Adrenal gland (tissue), 12 donors: ENCODE measurements around the gene AP1AR. TPM values are rescaled to one million over a fixed set of nuclear protein-coding genes. Genes with fewer than 3 reads are reported as not detected.
A peak's percentile ranks its signal among the peaks of the same experiment; 100 is the strongest.

Experiments used
- DNase-seq, 7 donors: peaks; one replicate each; pipeline ENCODE4 v3.0.0-alpha.2; 2019 to 2020
- H3K27ac ChIP-seq, 5 donors: fragments of 200-600 bp; sonication (generic) in 4 of 5; 1 replicate in 3 of 5; 2 replicates in 2 of 5; pipeline versions ENCODE4 v1.5.1 to v1.8.0; 2016 to 2020; ENCODE audit warnings: mild to moderate bottlenecking in 1 of 5
- H3K27me3 ChIP-seq: fragments of 200-600 bp; 2 replicates; pipeline ENCODE4 v1.8.0; 2021
- H3K36me3 ChIP-seq, 2 donors: fragments of 200-600 bp; replicated peaks in 1 of 2; 1 replicate in 1 of 2; 2 replicates in 1 of 2; pipeline versions ENCODE4 v1.5.1 to v1.8.0; 2018 to 2022
- H3K4me1 ChIP-seq, 2 donors: fragments of 200-600 bp; replicated peaks in 1 of 2; 1 replicate in 1 of 2; 2 replicates in 1 of 2; pipeline versions ENCODE4 v1.5.1 to v1.8.0; 2018 to 2021
- H3K4me3 ChIP-seq, 4 donors: fragments of 200-600 bp; sonication (generic) in 3 of 4; one replicate each; pipeline ENCODE4 v1.5.1; 2016 to 2018
- H3K9me3 ChIP-seq, 3 donors: fragments of 200-600 bp; sonication (generic) in 1 of 3; replicated peaks in 1 of 3; 1 replicate in 2 of 3; 2 replicates in 1 of 3; pipeline versions ENCODE4 v1.5.1 to v1.8.0; 2016 to 2021
- CTCF ChIP-seq, 6 experiments: fragments of 450-650 bp in 4 of 6; fragments of 200-600 bp in 2 of 6; sonication (generic) in 1 of 6; IDR thresholded peaks; 1 replicate in 5 of 6; 2 replicates in 1 of 6; pipeline versions ENCODE4 v1.5.1 to v1.8.0; 2016 to 2021; ENCODE audit warnings: antibody characterized with exemption in 6 of 6, mild to moderate bottlenecking in 2 of 6, moderate library complexity in 1 of 6
- POLR2A ChIP-seq, 2 donors: fragments of 450-650 bp; IDR thresholded peaks; one replicate each; pipeline ENCODE4 v1.6.1; 2017; ENCODE audit warnings: antibody characterized with exemption in 2 of 2, mild to moderate bottlenecking in 2 of 2, moderate library complexity in 1 of 2
- WGBS, 4 donors: extraction: QIAGEN DNeasy Blood & Tissue Kit in 2 of 4; methylation state at CpG; one replicate each; pipeline versions ENCODE4 v1.1.5 to v1.1.7; 2013 to 2017; 5-methylcytosine and 5-hydroxymethylcytosine counted together
- intact Hi-C, 2 donors: fragments of 100-400 bp; cut with DNase I; formaldehyde crosslinking; loops; one replicate each; pipeline versions ENCODE4 v1.14.1 to v1.15.0; 2022 to 2023
- polyA plus RNA-seq, 3 donors: library from polyadenylated mRNA; stranded (reverse); fragments of 200-250 nt in 2 of 3; fragments of 350-450 nt in 1 of 3; fragmentation: Illumina TruSeq in 1 of 3; extraction: RNeasy Lipid Tissue Mini Kit (QIAGEN cat#74804) in 1 of 3; gene quantifications; one replicate each; pipeline ENCODE4 v1.2.3, GENCODE V29; 2013 to 2014
- total RNA-seq, 9 donors: library from RNA; depleted of rRNA in 4 of 9; stranded (reverse); fragments of >200 nt in 4 of 9; fragments of 120-200 nt in 1 of 9; fragmentation: NEBNext Ultra II Directional in 1 of 9; extraction: Animal tissue kit (Norgen Biotek cat#: 25700) in 1 of 9; gene quantifications; one replicate each; pipeline versions ENCODE4 v1.1.0 to v1.2.4, GENCODE V29; 2013 to 2023
- donor health status: healthy with polysubstance abuse.
- donor health status: Bipolar disorder and iron deficiency.
- donor health status: DM: yes; HTN: yes; CAD: no.
- donor health status: DM: no; HTN: no; CAD: no.
- donor health status: DM: no; HTN: no; CAD: no.
- donor health status: DM: yes; HTN: yes; CAD: no.

The AP1AR gene
- total and polyA plus RNA-seq, 12 donors, result 7.3 to 30.1 (median 19.6) TPM

GRCh38 chr4:112238833-112239232 lies 7.2 kb downstream of the AP1AR start:
- no peak for TF ChIP-seq CTCF (IDR thresholded peaks at IDR 0.05)
- no peak for TF ChIP-seq POLR2A (IDR thresholded peaks at IDR 0.05)
- Histone ChIP-seq H3K27ac (no peak overlapping the region), H3K36me3 (no peaks in the 10 kb centered on the region), H3K4me3 (no peak overlapping the region), H3K27me3 (no peaks in the 10 kb centered on the region), H3K4me1 (no peaks in the 10 kb centered on the region), H3K9me3 (no peaks in the 10 kb centered on the region)
- 93 to 99% (median 97%) methylated on average over 2 of the region's 2 CpGs for WGBS, 4 donors
- DNase-seq, result no peak
- intact Hi-C loops, result loop anchor here in 1 of 2 donors (5.0 to 10.0 kb wide), 2 partner anchors 94 to 142 kb away; partner anchors contain the start of gene FAM241A

- WGBS, 4 donors, result 91 to 100% (median 97%) methylated on average over 2 of the region's 2 CpGs
- H3K36me3 ChIP-seq, result no peaks in the 10 kb centered on the region
- H3K27ac ChIP-seq, result no peak overlapping the region
- H3K9me3 ChIP-seq, result no peaks in the 10 kb centered on the region
- no peak overlapping the region for H3K4me3 ChIP-seq
- H3K4me1 ChIP-seq, result peaks cover 0 to 9% of the 10 kb centered on the region in 2 donors
- no peaks in the 10 kb centered on the region for H3K27me3 ChIP-seq
- intact Hi-C loops, result no loop called here
- TF ChIP-seq POLR2A (IDR thresholded peaks at IDR 0.05) (no peak), CTCF (IDR thresholded peaks at IDR 0.05) (no peak)
- DNase-seq, result no peak
Measured at GRCh38 chr4:112245383-112245782, 13.8 kb downstream of the AP1AR start.

GRCh38 chr4:112247021-112247420 lies 15.4 kb downstream of the AP1AR start:
- Histone ChIP-seq H3K36me3 (no peaks in the 10 kb centered on the region), H3K9me3 (no peaks in the 10 kb centered on the region), H3K4me3 (no peak overlapping the region), H3K27me3 (no peaks in the 10 kb centered on the region), H3K4me1 (peaks cover 0 to 18% of the 10 kb centered on the region in 2 donors), H3K27ac (no peak overlapping the region)
- TF ChIP-seq CTCF (IDR thresholded peaks at IDR 0.05), result no peak
- intact Hi-C loops, result no loop called here
- no peak for DNase-seq
- WGBS, 4 donors, result 85 to 88% (median 86%) methylated on average over 3 of the region's 3 CpGs

GRCh38 chr4:112251019-112251643 lies 19.5 kb downstream of the AP1AR start:
- Histone ChIP-seq H3K4me3 (no peak overlapping the region), H3K27ac (no peak overlapping the region), H3K36me3 (no peaks in the 10 kb centered on the region), H3K27me3 (no peaks in the 10 kb centered on the region), H3K9me3 (no peaks in the 10 kb centered on the region), H3K4me1 (peaks cover 0 to 13% of the 10 kb centered on the region in 2 donors)
- no peak for TF ChIP-seq CTCF (IDR thresholded peaks at IDR 0.05)
- TF ChIP-seq POLR2A (IDR thresholded peaks at IDR 0.05), result no peak
- WGBS, 4 donors, result 52 to 68% (median 62%) methylated on average over 3 of the region's 3 CpGs
- intact Hi-C loops, result no loop called here
- peak in 1 of 7 donors; percentile 20 for DNase-seq
